Keratinocyte (primary cell): Measurements from ENCODE around the gene DDX28. TPM values are rescaled to one million over a fixed set of nuclear protein-coding genes. Genes with fewer than 3 reads are reported as not detected.

Source experiments
- DNase-seq: peaks from one replicate; pipeline ENCODE4 v3.0.0-alpha.2; 2011; ENCODE audit warnings: low read depth, missing footprints, low spot score
- FAIRE-seq: peaks from 2 replicates; lab custom pipeline; 2011; peaks lifted over from hg19 to GRCh38; lab: Jason Lieb, UNC
- H2AFZ ChIP-seq: 2 replicates; pipeline ENCODE4 v1.6.0; 2012; ENCODE audit warnings: low read length, control low read depth, inconsistent platforms; ENCODE audit not compliant: control insufficient read depth
- H3K27ac ChIP-seq: 2 replicates; pipeline ENCODE4 v1.5.1; 2011; ENCODE audit warnings: low read length; ENCODE audit not compliant: control insufficient read depth, insufficient read depth
- H3K27me3 ChIP-seq: 3 replicates; pipeline ENCODE4 v1.6.0; 2011; ENCODE audit warnings: low read length; ENCODE audit not compliant: control insufficient read depth, insufficient read depth; ENCODE audit errors: extremely low read depth
- H3K36me3 ChIP-seq, 2 experiments: 2 replicates in 1 of 2; 3 replicates in 1 of 2; pipeline ENCODE4 v1.5.1; 2011; ENCODE audit warnings: low read length in 2 of 2, mild to moderate bottlenecking in 1 of 2; ENCODE audit not compliant: control insufficient read depth in 2 of 2, insufficient read depth in 2 of 2; ENCODE audit errors: extremely low read depth in 1 of 2
- H3K4me1 ChIP-seq: 3 replicates; pipeline ENCODE4 v1.5.1; 2011; ENCODE audit warnings: low read length; ENCODE audit not compliant: control insufficient read depth, insufficient read depth; ENCODE audit errors: extremely low read depth
- H3K4me2 ChIP-seq: 3 replicates; pipeline ENCODE4 v1.6.0; 2011; ENCODE audit warnings: low read depth, low read length; ENCODE audit not compliant: control insufficient read depth, insufficient read depth; ENCODE audit errors: extremely low read depth
- H3K4me3 ChIP-seq, 3 experiments: fragments of 200-600 bp in 1 of 3; sonication (generic) in 1 of 3; 2 replicates in 2 of 3; 3 replicates in 1 of 3; pipeline ENCODE4 v1.5.1; 2011 to 2016; ENCODE audit warnings: low read length in 3 of 3, mild to moderate bottlenecking in 3 of 3, control low read depth in 2 of 3, inconsistent platforms in 1 of 3, low read depth in 1 of 3, mixed read lengths in 1 of 3, mixed run types in 1 of 3, moderate library complexity in 1 of 3; ENCODE audit not compliant: control insufficient read depth in 2 of 3, insufficient read depth in 2 of 3; ENCODE audit errors: extremely low read depth in 1 of 3
- H3K79me2 ChIP-seq: 2 replicates; pipeline ENCODE4 v1.6.0; 2012; ENCODE audit warnings: low read length; ENCODE audit not compliant: control insufficient read depth, insufficient read depth
- H3K9ac ChIP-seq: 3 replicates; pipeline ENCODE4 v1.6.0; 2011; ENCODE audit warnings: low read length; ENCODE audit not compliant: control insufficient read depth, insufficient read depth; ENCODE audit errors: extremely low read depth
- H3K9me1 ChIP-seq: 3 replicates; pipeline ENCODE4 v1.6.0; 2011; ENCODE audit warnings: low read length; ENCODE audit not compliant: control insufficient read depth, insufficient read depth; ENCODE audit errors: extremely low read depth
- H3K9me3 ChIP-seq: 2 replicates; pipeline ENCODE4 v1.5.1; 2012; ENCODE audit warnings: low read depth, low read length; ENCODE audit not compliant: control insufficient read depth
- H4K20me1 ChIP-seq: 3 replicates; pipeline ENCODE4 v1.6.0; 2011; ENCODE audit warnings: low read length; ENCODE audit not compliant: control insufficient read depth, insufficient read depth; ENCODE audit errors: extremely low read depth
- CTCF ChIP-seq, 3 experiments: IDR thresholded peaks in 1 of 3; conservative IDR thresholded peaks in 1 of 3; optimal IDR thresholded peaks in 1 of 3; 2 replicates in 2 of 3; 3 replicates in 1 of 3; pipeline versions ENCODE3 to v1.5.1; 2011; ENCODE audit warnings: low read length in 3 of 3, mild to moderate bottlenecking in 3 of 3, moderate library complexity in 2 of 3, control low read depth in 1 of 3, inconsistent platforms in 1 of 3; ENCODE audit not compliant: insufficient read depth in 2 of 3; ENCODE audit errors: extremely low read depth in 1 of 3
- EZH2 ChIP-seq: IDR thresholded peaks from one replicate; pipeline ENCODE4 v1.6.1; 2012; ENCODE audit warnings: inconsistent platforms, mild to moderate bottlenecking, low read length, moderate library complexity
- dilution Hi-C: fragments of 300-500 bp; cut with MboI; formaldehyde crosslinking; loops from one replicate; pipeline ENCODE4 v1.7.0; 2020; ENCODE audit warnings: low sequenced_read_pairs; ENCODE audit not compliant: extremely low pct_ligation_motif_present
- polyA plus RNA-seq, 5 experiments: library from polyadenylated mRNA; depleted of rRNA in 3 of 5; stranded (reverse) in 3 of 5; stranded (forward) in 1 of 5; unstranded in 1 of 5; fragments of >200 nt; gene quantifications; 1 replicate in 1 of 5; 2 replicates in 3 of 5; 3 replicates in 1 of 5; pipeline versions ENCODE4 v1.2.1 to v1.2.3, GENCODE V29; 2011 to 2012; ENCODE audit warnings: missing spikeins in 2 of 5, low read depth in 1 of 5, low replicate concordance in 1 of 5

DDX28 gene
- polyA plus RNA-seq, 1 donor (not counting 4 experiments of a cell fraction or from before 2014, with no cell fraction given) = 12.8 TPM

- peaks cover 21% of the 10 kb centered on the region for H3K4me1 ChIP-seq
- H3K4me2 ChIP-seq = peak overlapping the region; percentile 71
- H4K20me1 ChIP-seq = no peaks in the 10 kb centered on the region
- no peaks in the 10 kb centered on the region for H3K9me1 ChIP-seq
- H3K4me3 ChIP-seq = peak overlapping the region in 1 of 3 experiments; percentile 34
- H3K36me3 ChIP-seq = no peaks in the 10 kb centered on the region
- peak overlapping the region; percentile 69 for H3K9ac ChIP-seq
- peak; percentile 83 for FAIRE-seq
- H3K9me3 ChIP-seq = no peaks in the 10 kb centered on the region
- peak overlapping the region; percentile 88 for H3K27ac ChIP-seq
- H3K79me2 ChIP-seq = no peaks in the 10 kb centered on the region
- no peak for DNase-seq
- dilution Hi-C loops = no loop called here
- no peaks in the 10 kb centered on the region for H3K27me3 ChIP-seq
- H2AFZ ChIP-seq = peak overlapping the region; percentile 90
- TF ChIP-seq CTCF (optimal IDR thresholded peaks at IDR 0.05 in 1 of 3, IDR thresholded peaks at IDR 0.05 in 1 of 3, conservative IDR thresholded peaks at IDR 0.05 in 1 of 3; ENCODE audit: extremely low read depth in 1 of 3, insufficient read depth in 2 of 3, low read length in 3 of 3) = no peak
- TF ChIP-seq EZH2 = no peak
Measured at GRCh38 chr16:68005786-68006286, 17.2 kb downstream of the DDX28 start.

GRCh38 chr16:68005211-68005610, 17.8 kb downstream of the DDX28 start:
- dilution Hi-C loops = no loop called here
- peak overlapping the region; percentile 88 for H3K27ac ChIP-seq
- no peak for TF ChIP-seq EZH2
- no peak for TF ChIP-seq CTCF (optimal IDR thresholded peaks at IDR 0.05 in 1 of 3, IDR thresholded peaks at IDR 0.05 in 1 of 3, conservative IDR thresholded peaks at IDR 0.05 in 1 of 3; ENCODE audit: extremely low read depth in 1 of 3, insufficient read depth in 2 of 3, low read length in 3 of 3)

More at GRCh38 chr16:68005211-68005610, 17.8 kb downstream of the DDX28 start:
- DNase-seq = no peak
- no peaks in the 10 kb centered on the region for H3K79me2 ChIP-seq
- H3K9me3 ChIP-seq = no peaks in the 10 kb centered on the region
- no peak overlapping the region for H3K4me3 ChIP-seq
- peaks cover 21% of the 10 kb centered on the region for H3K4me1 ChIP-seq
- FAIRE-seq = no peak
- no peaks in the 10 kb centered on the region for H3K9me1 ChIP-seq
- no peaks in the 10 kb centered on the region for H4K20me1 ChIP-seq
- peak overlapping the region; percentile 63 for H2AFZ ChIP-seq
- peak overlapping the region; percentile 69 for H3K9ac ChIP-seq
- no peaks in the 10 kb centered on the region for H3K27me3 ChIP-seq
- H3K4me2 ChIP-seq = peak overlapping the region; percentile 71
- no peaks in the 10 kb centered on the region for H3K36me3 ChIP-seq
